Measurements from ENCODE around the gene CDX1. TPM values are rescaled to one million over a fixed set of nuclear protein-coding genes. Genes with fewer than 3 reads are reported as not detected.

CDX1 gene
- total and polyA plus RNA-seq, 2 of the 8 experiments (the other 6 are each of a cell fraction or from before 2014, with no cell fraction given) = not detected

GRCh38 chr5:150120617-150121447 lies 45.7 kb upstream of the CDX1 start:
- H4K91ac ChIP-seq (replicated peaks; ENCODE audit: insufficient read length, low read length) = no peak overlapping the region
- no peak overlapping the region for H3K27ac ChIP-seq (ENCODE audit: low read depth, low read length)
- H3K79me2 ChIP-seq (ENCODE audit: control insufficient read depth in 1 of 2, insufficient read depth in 2 of 2, low read length in 2 of 2) = no peaks in the 10 kb centered on the region
- no peak for TF ChIP-seq SAP30 (IDR thresholded peaks at IDR 0.05; ENCODE audit: insufficient read depth, insufficient replicate concordance, low read length)
- TF ChIP-seq TAF1 (IDR thresholded peaks at IDR 0.05; ENCODE audit: low read depth, low read length) = no peak
- TF ChIP-seq KDM5A (IDR thresholded peaks at IDR 0.05; ENCODE audit: low read length) = no peak
- TF ChIP-seq CBX8 (IDR thresholded peaks at IDR 0.05; ENCODE audit: borderline replicate concordance, low read depth, low read length) = no peak
- TF ChIP-seq GTF2F1 (IDR thresholded peaks at IDR 0.05; ENCODE audit: borderline replicate concordance, low read depth, low read length) = no peak
- TF ChIP-seq YY1 (IDR thresholded peaks at IDR 0.05; ENCODE audit: low read depth, low read length) = no peak
- TF ChIP-seq FOSL1 (IDR thresholded peaks at IDR 0.05; ENCODE audit: insufficient read depth, low read depth, low read length) = no peak
- TF ChIP-seq JUND (IDR thresholded peaks at IDR 0.05; ENCODE audit: low read length) = no peak
- no peak for TF ChIP-seq RXRA (IDR thresholded peaks at IDR 0.05; ENCODE audit: insufficient read depth, low read depth, low read length)
- TF ChIP-seq POLR2A (IDR thresholded peaks at IDR 0.05; ENCODE audit: control extremely low read depth in 1 of 2, low read depth in 2 of 2, low read length in 2 of 2) = no peak
- no peak for TF ChIP-seq CHD1 (IDR thresholded peaks at IDR 0.05; ENCODE audit: low read depth, low read length)
- no peak for TF ChIP-seq SRF (IDR thresholded peaks at IDR 0.05; ENCODE audit: low read depth, low read length)
- no peak for TF ChIP-seq RNF2 (IDR thresholded peaks at IDR 0.05; ENCODE audit: borderline replicate concordance, low read depth, low read length, missing control alignments, poor library complexity, severe bottlenecking)

More at GRCh38 chr5:150120617-150121447, 45.7 kb upstream of the CDX1 start:
- H3K56ac ChIP-seq (replicated peaks; ENCODE audit: insufficient read length, low read depth, low read length) = no peak overlapping the region
- H2BK20ac ChIP-seq (ENCODE audit: low read length) = no peak overlapping the region
- no peaks in the 10 kb centered on the region for H3K9me3 ChIP-seq (ENCODE audit: insufficient read depth in 2 of 2, low read depth in 1 of 2, low read length in 1 of 2)
- no peak overlapping the region for H3K23ac ChIP-seq (ENCODE audit: insufficient read length)
- H2BK15ac ChIP-seq (ENCODE audit: low read length) = no peak overlapping the region
- H3K9ac ChIP-seq (replicated peaks in 1 of 4; ENCODE audit: extremely low read depth in 1 of 4, low read depth in 3 of 4, low read length in 3 of 4) = no peak overlapping the region
- H4K8ac ChIP-seq (ENCODE audit: extremely low read depth, insufficient read depth, low read length) = no peak overlapping the region; the same call in 1 of the 2 replicates
- ChIA-PET POLR2A (ENCODE audit: partially characterized antibody) (no interaction called here), CTCF (ENCODE audit: partially characterized antibody) (interaction anchor here (0.7 to 16.9 kb wide), 13 partner anchors 8 to 114 kb away, joined by 3 to 188 read pairs (median 5); no protein-coding TSS in a partner anchor)
- no peaks in the 10 kb centered on the region for H3K23me2 ChIP-seq (ENCODE audit: low read depth, low read length)
- no peak overlapping the region for H2AFZ ChIP-seq (ENCODE audit: low read length)
- H3K36me3 ChIP-seq (ENCODE audit: control insufficient read depth in 2 of 4, insufficient read depth in 4 of 4, low read length in 3 of 4) = no peaks in the 10 kb centered on the region
- H3K79me1 ChIP-seq (ENCODE audit: low read depth, low read length) = no peaks in the 10 kb centered on the region
- no peak overlapping the region for H2BK5ac ChIP-seq (ENCODE audit: low read depth, low read length)
- DNase-seq (ENCODE audit: low read depth in 1 of 2, low spot score in 2 of 2) (no peak), FAIRE-seq (no peak)
- no peak overlapping the region for H4K5ac ChIP-seq (ENCODE audit: insufficient read length, low read depth, low read length)
- H3K4me3 ChIP-seq (ENCODE audit: extremely low read depth in 1 of 4, insufficient read depth in 2 of 4, low read depth in 3 of 4, low read length in 4 of 4) = no peak overlapping the region
- H2AK5ac ChIP-seq (ENCODE audit: low read depth, low read length) = no peak overlapping the region
- no peak overlapping the region for H2BK12ac ChIP-seq (ENCODE audit: low read depth, low read length)
- peaks cover 0 to 3% of the 10 kb centered on the region in 2 experiments for H4K20me1 ChIP-seq (replicated peaks in 1 of 2; ENCODE audit: control insufficient read depth in 1 of 2, insufficient read depth in 2 of 2, low read length in 2 of 2)
- peaks cover 0 to 6% (median 2%) of the 10 kb centered on the region in 4 experiments; a peak in 3 of 7 replicates for H3K4me1 ChIP-seq (replicated peaks in 1 of 4; ENCODE audit: control insufficient read depth in 3 of 4, insufficient read depth in 4 of 4, low read length in 3 of 4)
- H3K27me3 ChIP-seq (replicated peaks in 1 of 4; ENCODE audit: control insufficient read depth in 3 of 4, extremely low read depth in 1 of 4, insufficient read depth in 3 of 4, low read length in 3 of 4) = no peaks in the 10 kb centered on the region
- no peak overlapping the region for H3K14ac ChIP-seq (ENCODE audit: insufficient read length)
- H3K4me2 ChIP-seq (ENCODE audit: insufficient read depth in 1 of 2, low read depth in 2 of 2, low read length in 2 of 2) = no peak overlapping the region
- no peak overlapping the region; the same call in 1 of the 2 replicates for H3K18ac ChIP-seq (ENCODE audit: extremely low read depth, low read length)
- 88% methylated on average over 17 of the region's 19 CpGs; no CpG with 5 or more reads in 1 of the 2 experiments for WGBS, 2 experiments (ENCODE audit: extremely low coverage in 1 of 2, insufficient coverage in 1 of 2, insufficient read length in 1 of 2, insufficient replicate concordance in 2 of 2, low coverage in 1 of 2, low lambda C conversion rate in 2 of 2, missing lambda C conversion rate in 1 of 2)
- no peak overlapping the region for H2BK120ac ChIP-seq (replicated peaks; ENCODE audit: low read depth, low read length)
- no peak overlapping the region for H3K4ac ChIP-seq (replicated peaks; ENCODE audit: insufficient read length, low read depth, low read length)

Data from H1 (cell line).